Psoas muscle (tissue), 8 donors: ENCODE measurements around the gene UTRN. TPM values are rescaled to one million over a fixed set of nuclear protein-coding genes. Genes with fewer than 3 reads are reported as not detected.

Experiments used
- ATAC-seq, 4 donors: fragments of 200-7000 bp; cut with Tn5 transposase; one replicate each; pipeline ENCODE4 v1.9.1; 2020; ENCODE audit warnings: moderate library complexity in 3 of 4, mild to moderate bottlenecking in 2 of 4
- DNase-seq, 2 donors: peaks; one replicate each; pipeline ENCODE4 v3.0.0-alpha.2; 2020
- H3K27ac ChIP-seq: fragments of 200-600 bp; one replicate; pipeline ENCODE4 v1.8.0; 2022
- H3K27me3 ChIP-seq, 3 donors: fragments of 200-600 bp in 1 of 3; one replicate each; pipeline versions ENCODE4 v1.6.1 to v1.8.0; 2013 to 2022; ENCODE audit warnings: low read length in 2 of 3, mild to moderate bottlenecking in 2 of 3, moderate library complexity in 1 of 3; ENCODE audit not compliant: insufficient read depth in 3 of 3
- H3K36me3 ChIP-seq, 2 donors: fragments of 200-600 bp in 1 of 2; one replicate each; pipeline versions ENCODE4 v1.6.1 to v1.8.0; 2013 to 2022; ENCODE audit warnings: low read depth in 1 of 2, mild to moderate bottlenecking in 1 of 2, moderate library complexity in 1 of 2; ENCODE audit not compliant: insufficient read depth in 1 of 2
- H3K4me1 ChIP-seq: fragments of 200-600 bp; one replicate; pipeline ENCODE4 v1.8.0; 2022
- H3K4me3 ChIP-seq: fragments of 200-600 bp; one replicate; pipeline ENCODE4 v1.8.0; 2022; ENCODE audit warnings: mild to moderate bottlenecking
- H3K9me3 ChIP-seq: fragments of 200-600 bp; one replicate; pipeline ENCODE4 v1.8.0; 2022
- WGBS, 3 donors: extraction: QIAGEN DNeasy Blood & Tissue Kit; methylation state at CpG; one replicate each; pipeline versions ENCODE4 v1.1.6 to v1.1.7; 2013; 5-methylcytosine and 5-hydroxymethylcytosine counted together
- intact Hi-C, 2 donors: fragments of 100-400 bp; cut with DNase I; formaldehyde crosslinking; loops; one replicate each; pipeline versions ENCODE4 v1.11.0 to v1.14.2; 2022
- polyA plus RNA-seq, 3 donors: library from polyadenylated mRNA; stranded (reverse); fragments of 200-250 nt; gene quantifications; one replicate each; pipeline ENCODE4 v1.2.3, GENCODE V29; 2013
- total RNA-seq, 4 donors: library from RNA; stranded (reverse); fragmentation: NEBNext Ultra II Directional in 2 of 4; extraction: Animal tissue kit (Norgen Biotek cat#: 25700) in 2 of 4; gene quantifications; one replicate each; pipeline versions ENCODE4 v1.2.1 to v1.2.4, GENCODE V29; 2021 to 2023
- TF ChIP-seq, protein P1 (sequence below): fragments of 200-600 bp; IDR thresholded peaks from one replicate; pipeline ENCODE4 v1.8.0; 2022; ENCODE audit warnings: antibody characterized with exemption
- donor health status: healthy with polysubstance abuse.
- donor health status: DM: no; HTN: no; CAD: no; lungs with moderate emphysema.
- donor health status: Bipolar disorder and iron deficiency.
- donor health status: healthy.
- donor health status: DM: yes; HTN: yes; CAD: no.
- donor health status: DM: no; HTN: no; CAD: no.
- donor health status: DM: no; HTN: no; CAD: no.
- donor health status: DM: yes; HTN: yes; CAD: no.

The UTRN gene
- total and polyA plus RNA-seq, 7 donors, result 6.0 to 64.9 (median 29.1) TPM

GRCh38 chr6:144317736-144318135 lies 32.6 kb downstream of the UTRN start:
- Histone ChIP-seq H3K27me3 (no peaks in the 10 kb centered on the region), H3K4me1 (peaks cover 29% of the 10 kb centered on the region), H3K4me3 (no peak overlapping the region), H3K9me3 (no peaks in the 10 kb centered on the region), H3K36me3 (no peaks in the 10 kb centered on the region), H3K27ac (no peak overlapping the region)
- ATAC-seq (no peak), DNase-seq (no peak)
- 68 to 70% (median 68%) methylated on average over 2 of the region's 2 CpGs for WGBS, 3 donors
- intact Hi-C loops, result no loop called here
- TF ChIP-seq, protein P1, sequence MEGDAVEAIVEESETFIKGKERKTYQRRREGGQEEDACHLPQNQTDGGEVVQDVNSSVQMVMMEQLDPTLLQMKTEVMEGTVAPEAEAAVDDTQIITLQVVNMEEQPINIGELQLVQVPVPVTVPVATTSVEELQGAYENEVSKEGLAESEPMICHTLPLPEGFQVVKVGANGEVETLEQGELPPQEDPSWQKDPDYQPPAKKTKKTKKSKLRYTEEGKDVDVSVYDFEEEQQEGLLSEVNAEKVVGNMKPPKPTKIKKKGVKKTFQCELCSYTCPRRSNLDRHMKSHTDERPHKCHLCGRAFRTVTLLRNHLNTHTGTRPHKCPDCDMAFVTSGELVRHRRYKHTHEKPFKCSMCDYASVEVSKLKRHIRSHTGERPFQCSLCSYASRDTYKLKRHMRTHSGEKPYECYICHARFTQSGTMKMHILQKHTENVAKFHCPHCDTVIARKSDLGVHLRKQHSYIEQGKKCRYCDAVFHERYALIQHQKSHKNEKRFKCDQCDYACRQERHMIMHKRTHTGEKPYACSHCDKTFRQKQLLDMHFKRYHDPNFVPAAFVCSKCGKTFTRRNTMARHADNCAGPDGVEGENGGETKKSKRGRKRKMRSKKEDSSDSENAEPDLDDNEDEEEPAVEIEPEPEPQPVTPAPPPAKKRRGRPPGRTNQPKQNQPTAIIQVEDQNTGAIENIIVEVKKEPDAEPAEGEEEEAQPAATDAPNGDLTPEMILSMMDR, result no peak

DNA sequence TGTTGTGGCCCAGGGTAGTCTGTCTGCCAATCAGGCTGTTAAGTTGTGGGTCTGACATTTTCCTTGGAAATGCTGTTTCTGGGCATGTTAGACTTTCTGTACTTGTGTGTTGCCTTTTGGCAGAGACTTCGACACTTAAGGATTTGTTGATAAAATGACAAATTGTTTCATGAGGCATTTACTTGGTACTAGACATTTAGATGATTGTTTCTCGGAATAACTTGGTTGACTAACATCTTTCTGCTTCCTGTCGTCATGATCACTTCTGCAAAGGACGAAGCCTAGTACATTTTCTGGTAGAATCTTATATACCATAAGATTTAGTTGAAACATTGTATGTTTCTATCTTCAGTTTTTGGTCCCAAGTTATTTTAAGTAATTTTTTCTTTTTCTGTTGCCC lies 34.1 kb downstream of the UTRN start:
- Histone ChIP-seq H3K36me3 (no peaks in the 10 kb centered on the region), H3K4me1 (peaks cover 18% of the 10 kb centered on the region), H3K4me3 (no peak overlapping the region), H3K27ac (no peak overlapping the region), H3K27me3 (no peaks in the 10 kb centered on the region), H3K9me3 (no peaks in the 10 kb centered on the region)
- intact Hi-C loops, result no loop called here
- no peak for ATAC-seq
- no peak for DNase-seq
- WGBS, 3 donors, result 84 to 90% (median 89%) methylated on average over 4 of the region's 4 CpGs
- TF ChIP-seq, protein P1, result no peak

GRCh38 chr6:144320741-144321140 lies 35.6 kb downstream of the UTRN start:
- TF ChIP-seq, protein P1, result no peak
- peaks cover 9% of the 10 kb centered on the region for H3K4me1 ChIP-seq
- no peaks in the 10 kb centered on the region for H3K27me3 ChIP-seq
- no peaks in the 10 kb centered on the region for H3K36me3 ChIP-seq
- intact Hi-C loops, result no loop called here
- ATAC-seq, result no peak
- H3K4me3 ChIP-seq, result no peak overlapping the region
- H3K9me3 ChIP-seq, result no peaks in the 10 kb centered on the region
- 45 to 55% (median 46%) methylated on average over 5 of the region's 5 CpGs for WGBS, 3 donors
- H3K27ac ChIP-seq, result no peak overlapping the region
- no peak for DNase-seq

DNA sequence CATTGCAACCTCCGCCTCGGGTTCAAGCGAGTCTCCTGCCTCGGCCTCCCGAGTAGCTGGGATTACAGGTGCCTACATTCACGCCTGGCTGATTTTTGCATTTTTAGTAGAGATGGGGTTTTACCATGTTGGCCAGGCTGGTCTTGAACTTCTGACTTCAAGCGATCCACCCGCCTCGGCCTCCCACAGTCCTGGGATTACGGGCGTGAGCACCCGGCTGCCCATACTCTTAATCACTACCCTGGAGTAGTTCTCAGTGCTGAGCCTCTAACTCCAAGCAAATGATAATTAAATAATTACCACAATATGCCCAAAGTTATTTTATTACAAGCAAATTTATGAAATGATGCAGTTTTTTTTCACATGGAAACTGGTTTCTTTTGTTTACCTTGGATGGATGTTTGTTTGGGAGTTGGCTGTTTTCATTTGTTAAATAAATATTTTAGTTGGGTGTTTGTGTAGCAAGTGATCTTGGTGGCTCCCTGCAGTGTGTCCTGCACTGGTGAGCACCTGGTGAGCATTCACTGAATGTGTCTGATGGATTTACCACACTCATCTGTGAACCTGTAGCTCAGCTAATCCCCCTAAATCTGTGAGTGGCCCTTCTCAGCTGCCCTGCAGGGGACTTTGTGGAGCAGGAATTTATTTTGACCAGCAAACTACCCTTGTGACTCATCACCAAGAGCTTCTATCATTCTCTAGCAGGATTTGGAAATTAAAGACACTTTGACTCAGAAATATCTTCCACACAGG lies 36.9 kb downstream of the UTRN start:
- 97 to 98% (median 97%) methylated on average over 12 of the region's 12 CpGs for WGBS, 3 donors
- intact Hi-C loops, result no loop called here
- ATAC-seq (no peak), DNase-seq (no peak)
- Histone ChIP-seq H3K27me3 (no peaks in the 10 kb centered on the region), H3K36me3 (no peaks in the 10 kb centered on the region), H3K4me3 (no peak overlapping the region), H3K27ac (no peak overlapping the region), H3K4me1 (peaks cover 18% of the 10 kb centered on the region), H3K9me3 (no peaks in the 10 kb centered on the region)
- TF ChIP-seq, protein P1, result no peak

- intact Hi-C loops, result no loop called here
- Histone ChIP-seq H3K27ac (no peak overlapping the region), H3K4me1 (peaks cover 28% of the 10 kb centered on the region), H3K36me3 (no peaks in the 10 kb centered on the region), H3K27me3 (no peaks in the 10 kb centered on the region), H3K9me3 (no peaks in the 10 kb centered on the region), H3K4me3 (no peak overlapping the region)
- TF ChIP-seq, protein P1, result no peak
- DNase-seq (no peak), ATAC-seq (no peak)
- 82 to 96% (median 91%) methylated on average over 1 of the region's 1 CpG for WGBS, 3 donors
Observed at GRCh38 chr6:144325232-144325631, 40.1 kb downstream of the UTRN start.
